Measurements from ENCODE around the gene COG3.

GRCh38 chr13:45433381-45433790, 31.4 kb upstream of the COG3 start:
- TF ChIP-seq, protein P1, sequence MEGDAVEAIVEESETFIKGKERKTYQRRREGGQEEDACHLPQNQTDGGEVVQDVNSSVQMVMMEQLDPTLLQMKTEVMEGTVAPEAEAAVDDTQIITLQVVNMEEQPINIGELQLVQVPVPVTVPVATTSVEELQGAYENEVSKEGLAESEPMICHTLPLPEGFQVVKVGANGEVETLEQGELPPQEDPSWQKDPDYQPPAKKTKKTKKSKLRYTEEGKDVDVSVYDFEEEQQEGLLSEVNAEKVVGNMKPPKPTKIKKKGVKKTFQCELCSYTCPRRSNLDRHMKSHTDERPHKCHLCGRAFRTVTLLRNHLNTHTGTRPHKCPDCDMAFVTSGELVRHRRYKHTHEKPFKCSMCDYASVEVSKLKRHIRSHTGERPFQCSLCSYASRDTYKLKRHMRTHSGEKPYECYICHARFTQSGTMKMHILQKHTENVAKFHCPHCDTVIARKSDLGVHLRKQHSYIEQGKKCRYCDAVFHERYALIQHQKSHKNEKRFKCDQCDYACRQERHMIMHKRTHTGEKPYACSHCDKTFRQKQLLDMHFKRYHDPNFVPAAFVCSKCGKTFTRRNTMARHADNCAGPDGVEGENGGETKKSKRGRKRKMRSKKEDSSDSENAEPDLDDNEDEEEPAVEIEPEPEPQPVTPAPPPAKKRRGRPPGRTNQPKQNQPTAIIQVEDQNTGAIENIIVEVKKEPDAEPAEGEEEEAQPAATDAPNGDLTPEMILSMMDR (conservative IDR thresholded peaks at IDR 0.05; ENCODE audit: low read depth in 2 of 2) = no peak
- TF ChIP-seq, protein P2, sequence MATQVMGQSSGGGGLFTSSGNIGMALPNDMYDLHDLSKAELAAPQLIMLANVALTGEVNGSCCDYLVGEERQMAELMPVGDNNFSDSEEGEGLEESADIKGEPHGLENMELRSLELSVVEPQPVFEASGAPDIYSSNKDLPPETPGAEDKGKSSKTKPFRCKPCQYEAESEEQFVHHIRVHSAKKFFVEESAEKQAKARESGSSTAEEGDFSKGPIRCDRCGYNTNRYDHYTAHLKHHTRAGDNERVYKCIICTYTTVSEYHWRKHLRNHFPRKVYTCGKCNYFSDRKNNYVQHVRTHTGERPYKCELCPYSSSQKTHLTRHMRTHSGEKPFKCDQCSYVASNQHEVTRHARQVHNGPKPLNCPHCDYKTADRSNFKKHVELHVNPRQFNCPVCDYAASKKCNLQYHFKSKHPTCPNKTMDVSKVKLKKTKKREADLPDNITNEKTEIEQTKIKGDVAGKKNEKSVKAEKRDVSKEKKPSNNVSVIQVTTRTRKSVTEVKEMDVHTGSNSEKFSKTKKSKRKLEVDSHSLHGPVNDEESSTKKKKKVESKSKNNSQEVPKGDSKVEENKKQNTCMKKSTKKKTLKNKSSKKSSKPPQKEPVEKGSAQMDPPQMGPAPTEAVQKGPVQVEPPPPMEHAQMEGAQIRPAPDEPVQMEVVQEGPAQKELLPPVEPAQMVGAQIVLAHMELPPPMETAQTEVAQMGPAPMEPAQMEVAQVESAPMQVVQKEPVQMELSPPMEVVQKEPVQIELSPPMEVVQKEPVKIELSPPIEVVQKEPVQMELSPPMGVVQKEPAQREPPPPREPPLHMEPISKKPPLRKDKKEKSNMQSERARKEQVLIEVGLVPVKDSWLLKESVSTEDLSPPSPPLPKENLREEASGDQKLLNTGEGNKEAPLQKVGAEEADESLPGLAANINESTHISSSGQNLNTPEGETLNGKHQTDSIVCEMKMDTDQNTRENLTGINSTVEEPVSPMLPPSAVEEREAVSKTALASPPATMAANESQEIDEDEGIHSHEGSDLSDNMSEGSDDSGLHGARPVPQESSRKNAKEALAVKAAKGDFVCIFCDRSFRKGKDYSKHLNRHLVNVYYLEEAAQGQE (IDR thresholded peaks at IDR 0.05; ENCODE audit: unreplicated experiment) = no peak
- no peak for TF ChIP-seq POLR2AphosphoS5 (IDR thresholded peaks at IDR 0.05; ENCODE audit: low read depth)
- no peak for TF ChIP-seq EZH2 (IDR thresholded peaks at IDR 0.05; ENCODE audit: low read depth, unreplicated experiment)
- TF ChIP-seq ZNF331 (CRISPR knock-in tag; IDR thresholded peaks at IDR 0.05; ENCODE audit: low read depth) = no peak
- TF ChIP-seq EZH2phosphoT487 (IDR thresholded peaks at IDR 0.05; ENCODE audit: unreplicated experiment) = no peak
- no peak for TF ChIP-seq NANOG (IDR thresholded peaks at IDR 0.05; ENCODE audit: borderline replicate concordance)
- TF ChIP-seq CREB1 (CRISPR knock-in tag; IDR thresholded peaks at IDR 0.05; ENCODE audit: low read depth) = no peak
- TF ChIP-seq JUNB (IDR thresholded peaks at IDR 0.05; ENCODE audit: unreplicated experiment) = no peak
- no peak for TF ChIP-seq ETS1 (IDR thresholded peaks at IDR 0.05)

Measured in GM23338 (cell line).